ENCODE results near the gene ZBTB20. TPM values are rescaled to one million over a fixed set of nuclear protein-coding genes. Genes with fewer than 3 reads are reported as not detected.

ZBTB20 gene
- total RNA-seq, 1 experiment from 2014 or later: 12.8 TPM

DNA sequence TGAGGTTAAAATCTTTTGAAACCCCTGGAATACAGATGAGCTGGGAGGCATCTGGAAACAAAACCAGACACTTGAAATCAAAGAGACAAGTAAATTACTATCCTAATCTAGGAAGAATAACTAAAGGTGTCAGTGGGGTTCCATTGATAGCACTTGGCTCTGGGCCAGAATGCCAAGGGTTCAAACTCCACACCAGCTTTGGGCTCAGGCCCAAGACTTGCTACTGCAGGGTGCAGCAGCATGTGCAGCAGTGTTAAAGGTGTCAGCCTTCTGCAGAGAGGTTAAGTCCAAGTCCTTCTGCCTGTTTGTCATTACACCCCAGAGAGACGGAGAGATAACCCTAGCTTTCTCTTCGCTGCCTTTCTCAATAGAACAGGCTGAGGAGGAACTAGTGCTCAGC lies 579.3 kb downstream of the ZBTB20 start:
- H3K4me3 ChIP-seq (ENCODE audit: low read depth, low read length): no peak overlapping the region
- TF ChIP-seq, protein P1, sequence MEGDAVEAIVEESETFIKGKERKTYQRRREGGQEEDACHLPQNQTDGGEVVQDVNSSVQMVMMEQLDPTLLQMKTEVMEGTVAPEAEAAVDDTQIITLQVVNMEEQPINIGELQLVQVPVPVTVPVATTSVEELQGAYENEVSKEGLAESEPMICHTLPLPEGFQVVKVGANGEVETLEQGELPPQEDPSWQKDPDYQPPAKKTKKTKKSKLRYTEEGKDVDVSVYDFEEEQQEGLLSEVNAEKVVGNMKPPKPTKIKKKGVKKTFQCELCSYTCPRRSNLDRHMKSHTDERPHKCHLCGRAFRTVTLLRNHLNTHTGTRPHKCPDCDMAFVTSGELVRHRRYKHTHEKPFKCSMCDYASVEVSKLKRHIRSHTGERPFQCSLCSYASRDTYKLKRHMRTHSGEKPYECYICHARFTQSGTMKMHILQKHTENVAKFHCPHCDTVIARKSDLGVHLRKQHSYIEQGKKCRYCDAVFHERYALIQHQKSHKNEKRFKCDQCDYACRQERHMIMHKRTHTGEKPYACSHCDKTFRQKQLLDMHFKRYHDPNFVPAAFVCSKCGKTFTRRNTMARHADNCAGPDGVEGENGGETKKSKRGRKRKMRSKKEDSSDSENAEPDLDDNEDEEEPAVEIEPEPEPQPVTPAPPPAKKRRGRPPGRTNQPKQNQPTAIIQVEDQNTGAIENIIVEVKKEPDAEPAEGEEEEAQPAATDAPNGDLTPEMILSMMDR (IDR thresholded peaks at IDR 0.05; ENCODE audit: insufficient read depth in 1 of 2, low read depth in 1 of 2, low read length in 1 of 2, severe bottlenecking in 1 of 2, unreplicated experiment in 1 of 2): no peak
- Mint-ChIP-seq H3K4me1 (ENCODE audit: low read depth, unreplicated experiment) (no peaks in the 10 kb centered on the region), H3K36me3 (ENCODE audit: insufficient read depth, unreplicated experiment) (no peaks in the 10 kb centered on the region), H3K4me3 (ENCODE audit: unreplicated experiment) (no peak overlapping the region), H3K27me3 (ENCODE audit: insufficient read depth, unreplicated experiment) (no peaks in the 10 kb centered on the region), H3K9me3 (ENCODE audit: unreplicated experiment) (no peaks in the 10 kb centered on the region), H3K27ac (ENCODE audit: unreplicated experiment) (no peak overlapping the region)
- CTCF ChIA-PET: no interaction called here
- H3K27me3 ChIP-seq (replicated peaks; ENCODE audit: control insufficient read depth, insufficient read depth, low read length): no peaks in the 10 kb centered on the region
- POLR2A ChIA-PET: no interaction called here
- H3K4me1 ChIP-seq: no peaks in the 10 kb centered on the region
- no peaks in the 10 kb centered on the region for H3K36me3 ChIP-seq (ENCODE audit: control insufficient read depth, insufficient read depth, low read length)
- DNase-seq: no peak
- no peaks in the 10 kb centered on the region for H3K9me3 ChIP-seq
- BruUV-seq (replicated peaks): no TSS peak
- intact Hi-C loops (cut with micrococcal nuclease; ENCODE audit: unreplicated experiment): no loop called here

GRCh38 chr3:114566767-114567166 lies 580.3 kb downstream of the ZBTB20 start:
- ChIA-PET POLR2A (interaction anchor here (0.5 kb wide), 1 partner anchor 119 kb away, joined by 3 read pairs; no protein-coding TSS in a partner anchor), CTCF (no interaction called here)
- Mint-ChIP-seq H3K9me3 (ENCODE audit: unreplicated experiment) (no peaks in the 10 kb centered on the region), H3K4me1 (ENCODE audit: low read depth, unreplicated experiment) (no peaks in the 10 kb centered on the region), H3K27me3 (ENCODE audit: insufficient read depth, unreplicated experiment) (no peaks in the 10 kb centered on the region), H3K36me3 (ENCODE audit: insufficient read depth, unreplicated experiment) (no peaks in the 10 kb centered on the region), H3K27ac (ENCODE audit: unreplicated experiment) (no peak overlapping the region), H3K4me3 (ENCODE audit: unreplicated experiment) (no peak overlapping the region)
- no peaks in the 10 kb centered on the region for H3K27me3 ChIP-seq (replicated peaks; ENCODE audit: control insufficient read depth, insufficient read depth, low read length)
- BruUV-seq (replicated peaks): no TSS peak
- DNase-seq: no peak
- H3K9me3 ChIP-seq: no peaks in the 10 kb centered on the region
- TF ChIP-seq, protein P1 (IDR thresholded peaks at IDR 0.05; ENCODE audit: insufficient read depth in 1 of 2, low read depth in 1 of 2, low read length in 1 of 2, severe bottlenecking in 1 of 2, unreplicated experiment in 1 of 2): no peak
- H3K36me3 ChIP-seq (ENCODE audit: control insufficient read depth, insufficient read depth, low read length): no peaks in the 10 kb centered on the region
- intact Hi-C loops (cut with micrococcal nuclease; ENCODE audit: unreplicated experiment): no loop called here
- H3K4me3 ChIP-seq (ENCODE audit: low read depth, low read length): no peak overlapping the region
- no peaks in the 10 kb centered on the region for H3K4me1 ChIP-seq

- intact Hi-C loops (cut with micrococcal nuclease; ENCODE audit: unreplicated experiment): no loop called here
- Mint-ChIP-seq H3K9me3 (ENCODE audit: unreplicated experiment) (no peaks in the 10 kb centered on the region), H3K27ac (ENCODE audit: unreplicated experiment) (no peak overlapping the region), H3K4me1 (ENCODE audit: low read depth, unreplicated experiment) (no peaks in the 10 kb centered on the region), H3K4me3 (ENCODE audit: unreplicated experiment) (no peak overlapping the region), H3K27me3 (ENCODE audit: insufficient read depth, unreplicated experiment) (no peaks in the 10 kb centered on the region), H3K36me3 (ENCODE audit: insufficient read depth, unreplicated experiment) (no peaks in the 10 kb centered on the region)
- TF ChIP-seq, protein P1 (IDR thresholded peaks at IDR 0.05; ENCODE audit: insufficient read depth in 1 of 2, low read depth in 1 of 2, low read length in 1 of 2, severe bottlenecking in 1 of 2, unreplicated experiment in 1 of 2): no peak
- no peak overlapping the region for H3K4me3 ChIP-seq (ENCODE audit: low read depth, low read length)
- ChIA-PET CTCF (no interaction called here), POLR2A (no interaction called here)
- H3K36me3 ChIP-seq (ENCODE audit: control insufficient read depth, insufficient read depth, low read length): no peaks in the 10 kb centered on the region
- no peaks in the 10 kb centered on the region for H3K4me1 ChIP-seq
- no peaks in the 10 kb centered on the region for H3K27me3 ChIP-seq (replicated peaks; ENCODE audit: control insufficient read depth, insufficient read depth, low read length)
- no peak for DNase-seq
- H3K9me3 ChIP-seq: no peaks in the 10 kb centered on the region
- no TSS peak for BruUV-seq (replicated peaks)
These were observed 580.8 kb downstream of the ZBTB20 start for GRCh38 chr3:114566162-114566755.

Data from Caco-2 (cell line).